GM21526 (cell line): ENCODE measurements around the gene TPST1.
A peak's percentile ranks its signal among the peaks of the same experiment; 100 is the strongest.
"Not testable (repeated sequence)": the region's sequence is repeated elsewhere in the genome, so short reads cannot be mapped to it uniquely, and the experiment has no call there.

Experiments
- ATAC-seq: cut with Tn5 transposase; IDR thresholded peaks from one replicate; pipeline ENCODE4 v1.9.1; 2021; ENCODE audit warnings: moderate library complexity; ENCODE audit not compliant: unreplicated experiment, low FRiP score

The TPST1 gene

GRCh38 chr7:66204822-66205740, at the start of gene TPST1:
Gene TPST1 (plus strand): TSS chr7:66205334. CDS start chr7:66240426, 35,092 bp downstream.
- ATAC-seq: peak; percentile 93

- ATAC-seq: not testable (repeated sequence)
These were observed 49.1 kb upstream of the TPST1 start for GRCh38 chr7:66156035-66156434.

- ATAC-seq: no peak
These were observed 48.1 kb upstream of the TPST1 start for GRCh38 chr7:66157060-66157459.

- ATAC-seq: no peak
These were observed 42.5 kb upstream of the TPST1 start for GRCh38 chr7:66162622-66163021.

GRCh38 chr7:66163186-66163610, 41.9 kb upstream of the TPST1 start:
- ATAC-seq: no peak

GRCh38 chr7:66164356-66164755, 40.8 kb upstream of the TPST1 start:
- no peak for ATAC-seq

- no peak for ATAC-seq
These were observed 37.3 kb upstream of the TPST1 start for GRCh38 chr7:66167773-66168387.

- ATAC-seq: no peak
These were observed 35.5 kb upstream of the TPST1 start for GRCh38 chr7:66169616-66170015.

GRCh38 chr7:66170309-66171231, 34.6 kb upstream of the TPST1 start:
- ATAC-seq: no peak

- ATAC-seq: not testable (repeated sequence)
These were observed 32.4 kb upstream of the TPST1 start for GRCh38 chr7:66172536-66173401.

GRCh38 chr7:66173856-66174255, 31.3 kb upstream of the TPST1 start:
- ATAC-seq: no peak

- not testable (repeated sequence) for ATAC-seq
These were observed 30.1 kb upstream of the TPST1 start for GRCh38 chr7:66175006-66175405.

- ATAC-seq: no peak
These were observed 28.2 kb upstream of the TPST1 start for GRCh38 chr7:66176914-66177313.

- no peak for ATAC-seq
These were observed 26.9 kb upstream of the TPST1 start for GRCh38 chr7:66178258-66178657.

GRCh38 chr7:66181329-66181728, 23.8 kb upstream of the TPST1 start:
- ATAC-seq: no peak

GRCh38 chr7:66181845-66182244, 23.3 kb upstream of the TPST1 start:
- no peak for ATAC-seq

- ATAC-seq: no peak
These were observed 22.2 kb upstream of the TPST1 start for GRCh38 chr7:66182920-66183319.

GRCh38 chr7:66183700-66184099, 21.4 kb upstream of the TPST1 start:
- ATAC-seq: no peak

GRCh38 chr7:66185680-66186187, 19.4 kb upstream of the TPST1 start:
- ATAC-seq: no peak

GRCh38 chr7:66186991-66187390, 18.1 kb upstream of the TPST1 start:
- ATAC-seq: no peak
